Measurements from ENCODE around the gene NARF. TPM values are rescaled to one million over a fixed set of nuclear protein-coding genes. Genes with fewer than 3 reads are reported as not detected.
"Not testable (repeated sequence)": the region's sequence is repeated elsewhere in the genome, so short reads cannot be mapped to it uniquely, and the experiment has no call there.

NARF gene
- total and polyA plus RNA-seq, 7 experiments from 2014 or later = 59.8 to 188 (median 82.0) TPM

DNA sequence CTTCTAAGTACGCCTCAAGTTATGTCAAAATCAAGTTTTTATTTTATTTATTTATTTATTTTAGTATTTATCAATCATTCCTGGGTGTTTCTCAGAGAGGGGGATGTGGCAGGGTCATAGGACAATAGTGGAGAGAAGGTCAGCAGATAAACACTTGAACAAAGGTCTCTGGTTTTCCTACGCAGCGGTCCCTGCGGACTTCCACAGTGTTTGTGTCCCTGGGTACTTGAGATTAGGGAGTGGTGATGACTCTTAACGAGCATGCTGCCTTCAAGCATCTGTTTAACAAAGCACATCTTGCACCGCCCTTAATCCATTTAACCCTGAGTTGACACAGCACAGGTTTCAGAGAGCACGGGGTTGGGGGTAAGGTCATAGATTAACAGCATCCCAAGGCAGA, 5.4 kb upstream of the NARF start:
- Mint-ChIP-seq H3K4me1 (peaks cover 26 to 46% (median 39%) of the 10 kb centered on the region in 7 donors), H3K36me3 (peaks cover 0 to 25% (median 0%) of the 10 kb centered on the region in 5 donors), H3K27ac (peak overlapping the region in 5 of 9 donors; percentile 49 to 99 (median 63))
- CTCF ChIA-PET; H3K4me3 ChIP-seq (ENCODE audit: low read length); H3K27me3 ChIP-seq (ENCODE audit: control insufficient read depth in 2 of 2, insufficient read depth in 2 of 2, low read length in 2 of 2); DNase-seq; H3K27ac ChIP-seq (ENCODE audit: low read depth, low read length); H3K4me3 Mint-ChIP-seq; ATAC-seq; H3K9me3 ChIP-seq (ENCODE audit: control insufficient read depth in 2 of 3, low read length in 3 of 3); H3K36me3 ChIP-seq (ENCODE audit: control insufficient read depth in 2 of 3, insufficient read depth in 3 of 3, low read length in 3 of 3); H3K27me3 Mint-ChIP-seq; H3K9me3 Mint-ChIP-seq: not testable (repeated sequence)
- POLR2A ChIA-PET = interaction anchor here (0.6 kb wide), 1 partner anchor 68 kb away, joined by 3 read pairs; no protein-coding TSS in a partner anchor
- peaks cover 17 to 30% of the 10 kb centered on the region in 2 donors for H3K4me1 ChIP-seq (ENCODE audit: control insufficient read depth in 2 of 2, insufficient read depth in 2 of 2, low read length in 2 of 2)
- intact Hi-C loops (cut with micrococcal nuclease) = loop anchor here in 1 of 2 donors (10.0 kb wide), 1 partner anchor 418 kb away; the partner anchor contains the start of genes DCXR and RAC3

DNA sequence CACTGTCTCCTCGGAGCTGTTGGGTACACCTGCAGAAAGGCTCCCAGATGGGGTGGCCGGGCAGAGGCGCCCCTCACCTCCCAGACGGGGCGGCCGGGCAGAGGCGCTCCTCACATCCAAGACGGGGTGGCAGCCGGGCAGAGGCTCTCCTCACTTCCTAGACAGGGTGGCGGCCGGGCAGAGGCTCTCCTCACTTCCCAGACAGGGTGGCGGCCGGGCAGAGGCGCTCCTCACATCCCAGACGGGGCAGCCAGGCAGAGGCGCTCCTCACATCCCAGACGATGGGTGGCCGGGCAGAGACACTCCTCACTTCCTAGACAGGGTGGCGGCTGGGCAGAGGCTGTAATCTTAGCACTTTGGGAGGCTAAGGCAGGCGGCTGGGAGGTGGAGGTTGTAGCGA, 4.8 kb upstream of the NARF start:
- H3K4me3 ChIP-seq (ENCODE audit: low read length); POLR2A ChIA-PET; H3K36me3 ChIP-seq (ENCODE audit: control insufficient read depth in 2 of 3, insufficient read depth in 3 of 3, low read length in 3 of 3); H3K9me3 ChIP-seq (ENCODE audit: control insufficient read depth in 2 of 3, low read length in 3 of 3); CTCF ChIA-PET; H3K9me3 Mint-ChIP-seq; DNase-seq; ATAC-seq; H3K27me3 Mint-ChIP-seq; H3K4me3 Mint-ChIP-seq; H3K27me3 ChIP-seq (ENCODE audit: control insufficient read depth in 2 of 2, insufficient read depth in 2 of 2, low read length in 2 of 2); H3K27ac ChIP-seq (ENCODE audit: low read depth, low read length): not testable (repeated sequence)
- peaks cover 0 to 25% (median 0%) of the 10 kb centered on the region in 5 donors for H3K36me3 Mint-ChIP-seq
- H3K4me1 ChIP-seq (ENCODE audit: control insufficient read depth in 2 of 2, insufficient read depth in 2 of 2, low read length in 2 of 2) = peaks cover 17 to 27% of the 10 kb centered on the region in 2 donors
- H3K27ac Mint-ChIP-seq = peak overlapping the region in 3 of 9 donors; percentile 13 to 97 (median 38)
- intact Hi-C loops (cut with micrococcal nuclease) = loop anchor here in 1 of 2 donors (10.0 kb wide), 1 partner anchor 419 kb away; the partner anchor contains the start of genes DCXR and RAC3
- peaks cover 26 to 45% (median 39%) of the 10 kb centered on the region in 7 donors for H3K4me1 Mint-ChIP-seq

DNA sequence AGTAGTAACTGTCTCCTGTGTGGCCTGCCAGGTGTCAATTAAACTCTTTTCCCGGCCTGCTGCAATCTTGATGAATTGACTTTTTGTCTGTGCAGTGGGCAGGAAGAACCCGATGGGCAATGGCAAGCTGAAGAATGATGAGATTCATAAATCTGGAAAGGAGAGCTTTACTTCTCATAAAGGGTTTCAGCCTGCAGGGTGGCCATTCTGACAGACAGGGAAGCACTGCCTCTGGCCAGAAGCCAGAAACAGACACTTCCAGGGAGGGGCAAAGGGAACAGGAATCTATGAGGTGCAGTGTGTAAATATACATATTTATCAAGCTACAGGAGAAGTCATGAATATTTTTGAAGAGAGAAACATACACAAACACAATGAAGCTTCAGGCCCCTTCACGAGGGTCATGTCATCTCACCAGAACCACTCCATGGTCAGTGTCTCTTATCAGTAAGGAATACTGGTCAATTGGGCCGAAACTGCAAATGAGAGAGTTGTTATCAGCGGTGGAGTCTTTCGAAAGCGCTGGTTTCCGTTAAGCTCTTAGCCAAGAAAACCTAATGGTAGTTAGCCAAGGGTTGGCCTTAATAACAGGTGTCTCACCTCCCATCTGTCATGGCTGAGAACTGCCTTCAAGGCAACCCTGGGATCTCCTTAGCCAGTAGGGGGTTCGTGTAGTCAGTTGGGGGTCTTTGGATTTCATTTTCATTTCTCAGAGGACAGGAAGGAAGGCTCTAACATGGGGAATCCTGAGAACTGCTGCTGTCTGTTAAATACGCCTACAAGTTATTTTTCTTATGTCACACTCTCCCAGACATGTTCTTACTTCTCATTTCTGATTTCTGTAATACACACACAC, 1.2 kb upstream of the NARF start:
- Mint-ChIP-seq H3K4me3 (peak overlapping the region; percentile 82 to 94 (median 88)), H3K4me1 (peaks cover 23 to 40% (median 27%) of the 10 kb centered on the region in 7 donors), H3K27ac (peak overlapping the region; percentile 96 to 99 (median 98)), H3K27me3 (no peaks in the 10 kb centered on the region), H3K9me3 (peaks cover 0 to 2% (median 0%) of the 10 kb centered on the region in 11 donors), H3K36me3 (peaks cover 0 to 23% (median 6%) of the 10 kb centered on the region in 5 donors)
- Histone ChIP-seq H3K4me3 (ENCODE audit: low read length) (peak overlapping the region; percentile 75), H3K27me3 (ENCODE audit: control insufficient read depth in 2 of 2, insufficient read depth in 2 of 2, low read length in 2 of 2) (no peaks in the 10 kb centered on the region), H3K36me3 (ENCODE audit: control insufficient read depth in 2 of 3, insufficient read depth in 3 of 3, low read length in 3 of 3) (peaks cover 7 to 13% (median 11%) of the 10 kb centered on the region in 3 experiments), H3K9me3 (ENCODE audit: control insufficient read depth in 2 of 3, low read length in 3 of 3) (no peaks in the 10 kb centered on the region), H3K4me1 (ENCODE audit: control insufficient read depth in 2 of 2, insufficient read depth in 2 of 2, low read length in 2 of 2) (peaks cover 20% of the 10 kb centered on the region in 2 donors), H3K27ac (ENCODE audit: low read depth, low read length) (peak overlapping the region; percentile 97)
- intact Hi-C loops (cut with micrococcal nuclease) = loop anchor here (5.0 to 10.0 kb wide), 4 partner anchors 295 to 595 kb away; partner anchors contain the start of genes DCXR (in 1 of the 2), PCYT2 (in 1 of the 2), RAC3 (in 1 of the 2) and TBCD (in 1 of the 2)
- ChIA-PET CTCF (interaction anchor here (0.7 kb wide), 1 partner anchor 420 kb away, joined by 3 read pairs; the partner anchor contains the start of gene DCXR), POLR2A (interaction anchor here (0.5 to 3.7 kb wide), 14 partner anchors 9 to 905 kb away, joined by 3 to 38 read pairs (median 4); partner anchors contain the start of genes FAAP100, FOXK2, HEXD and OGFOD3)
- DNase-seq = peak in 1 of 9 donors; percentile 22
- no peak for ATAC-seq

GRCh38 chr17:82457929-82458178, 687 bp upstream of the NARF start:
- ChIA-PET CTCF (no interaction called here), POLR2A (interaction anchor here (0.5 to 3.7 kb wide), 16 partner anchors 10 to 906 kb away, joined by 3 to 38 read pairs (median 4); partner anchors contain the start of genes FAAP100, FOXK2, HEXD and OGFOD3)
- DNase-seq (no peak), ATAC-seq (no peak)
- Mint-ChIP-seq H3K9me3 (peaks cover 0 to 2% (median 0%) of the 10 kb centered on the region in 11 donors), H3K4me1 (peaks cover 22 to 44% (median 30%) of the 10 kb centered on the region in 7 donors), H3K36me3 (peaks cover 0 to 28% (median 11%) of the 10 kb centered on the region in 5 donors), H3K27ac (peak overlapping the region; percentile 96 to 99 (median 98)), H3K4me3 (peak overlapping the region; percentile 82 to 94 (median 88)), H3K27me3 (no peaks in the 10 kb centered on the region)
- intact Hi-C loops (cut with micrococcal nuclease) = loop anchor here (1.0 to 10.0 kb wide), 15 partner anchors 8 to 598 kb away; partner anchors contain the start of genes CYBC1 (in 2 of the 2), FOXK2 (in 2 of the 2), HEXD (in 2 of the 2) and OGFOD3 (in 2 of the 2)
- Histone ChIP-seq H3K4me1 (ENCODE audit: control insufficient read depth in 2 of 2, insufficient read depth in 2 of 2, low read length in 2 of 2) (peaks cover 20% of the 10 kb centered on the region in 2 donors), H3K27ac (ENCODE audit: low read depth, low read length) (peak overlapping the region; percentile 97), H3K4me3 (ENCODE audit: low read length) (peak overlapping the region; percentile 75), H3K27me3 (ENCODE audit: control insufficient read depth in 2 of 2, insufficient read depth in 2 of 2, low read length in 2 of 2) (no peaks in the 10 kb centered on the region), H3K9me3 (ENCODE audit: control insufficient read depth in 2 of 3, low read length in 3 of 3) (no peaks in the 10 kb centered on the region), H3K36me3 (ENCODE audit: control insufficient read depth in 2 of 3, insufficient read depth in 3 of 3, low read length in 3 of 3) (peaks cover 7 to 16% (median 15%) of the 10 kb centered on the region in 3 experiments)

DNA sequence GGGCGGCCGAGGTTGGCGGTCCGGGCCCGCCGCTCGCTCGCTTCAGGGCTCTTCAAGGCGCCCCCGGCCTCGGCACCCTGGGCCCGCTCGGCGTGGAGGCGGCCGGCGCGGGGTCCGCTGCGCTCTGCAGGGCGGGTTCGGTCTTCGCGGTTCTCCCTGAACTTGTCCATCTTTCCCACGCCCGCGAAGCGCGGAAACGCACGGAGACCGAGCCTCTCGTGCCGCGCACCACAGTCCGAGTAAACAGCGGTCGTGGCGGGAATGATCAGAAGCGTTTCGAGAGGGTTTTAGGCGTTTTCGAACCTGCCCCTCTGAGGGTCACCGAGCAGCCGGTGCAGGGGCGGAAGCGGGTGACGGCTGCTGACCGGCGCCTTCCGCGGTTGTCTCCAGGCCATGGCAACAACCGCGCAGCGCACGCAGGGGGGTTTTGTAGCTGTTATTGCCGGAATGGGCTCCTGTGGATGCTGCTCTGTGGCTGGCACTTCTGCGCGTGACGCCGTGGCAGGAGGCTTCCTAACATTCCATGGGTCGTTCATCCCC, 414 bp downstream of the NARF start:
- no peaks in the 10 kb centered on the region for H3K27me3 ChIP-seq (ENCODE audit: control insufficient read depth in 2 of 2, insufficient read depth in 2 of 2, low read length in 2 of 2)
- CTCF ChIA-PET = no interaction called here
- peak in 1 of 9 donors; percentile 20 for DNase-seq
- peak overlapping the region; percentile 97 for H3K27ac ChIP-seq (ENCODE audit: low read depth, low read length)
- Mint-ChIP-seq H3K4me3 (peak overlapping the region; percentile 85 to 94 (median 88)), H3K27ac (peak overlapping the region in 8 of 9 donors; percentile 32 to 99 (median 87)), H3K9me3 (peaks cover 0 to 2% (median 0%) of the 10 kb centered on the region in 11 donors), H3K36me3 (peaks cover 0 to 36% (median 11%) of the 10 kb centered on the region in 5 donors), H3K27me3 (no peaks in the 10 kb centered on the region), H3K4me1 (peaks cover 23 to 55% (median 30%) of the 10 kb centered on the region in 7 donors)
- intact Hi-C loops (cut with micrococcal nuclease) = loop anchor here (1.0 to 10.0 kb wide), 15 partner anchors 9 to 599 kb away; partner anchors contain the start of genes CYBC1 (in 2 of the 2), FOXK2 (in 2 of the 2), HEXD (in 2 of the 2) and OGFOD3 (in 2 of the 2)
- peaks cover 20% of the 10 kb centered on the region in 2 donors for H3K4me1 ChIP-seq (ENCODE audit: control insufficient read depth in 2 of 2, insufficient read depth in 2 of 2, low read length in 2 of 2)
- no peaks in the 10 kb centered on the region for H3K9me3 ChIP-seq (ENCODE audit: control insufficient read depth in 2 of 3, low read length in 3 of 3)
- ATAC-seq = no peak
- POLR2A ChIA-PET = interaction anchor here (1.0 to 3.7 kb wide), 5 partner anchors 11 to 907 kb away, joined by 3 to 38 read pairs (median 5); partner anchors contain the start of genes FAAP100, HEXD and OGFOD3
- H3K4me3 ChIP-seq (ENCODE audit: low read length) = peak overlapping the region; percentile 75
- peaks cover 7 to 27% (median 15%) of the 10 kb centered on the region in 3 experiments for H3K36me3 ChIP-seq (ENCODE audit: control insufficient read depth in 2 of 3, insufficient read depth in 3 of 3, low read length in 3 of 3)

GRCh38 chr17:82459936-82460335, 1.4 kb downstream of the NARF start:
- Mint-ChIP-seq H3K27ac (peak overlapping the region in 1 of 9 donors; percentile 96), H3K4me3 (peak overlapping the region in 7 of 10 donors; percentile 8 to 94 (median 38))
- intact Hi-C loops (cut with micrococcal nuclease) = loop anchor here (2.0 to 10.0 kb wide), 5 partner anchors 91 to 592 kb away; partner anchors contain the start of genes DCXR (in 1 of the 2), PCYT2 (in 1 of the 2), RAC3 (in 1 of the 2) and TBCD (in 1 of the 2)

More at GRCh38 chr17:82459936-82460335, 1.4 kb downstream of the NARF start:
- H3K4me3 ChIP-seq (ENCODE audit: low read length); H3K27me3 ChIP-seq (ENCODE audit: control insufficient read depth in 2 of 2, insufficient read depth in 2 of 2, low read length in 2 of 2); CTCF ChIA-PET; DNase-seq; H3K9me3 Mint-ChIP-seq; H3K27me3 Mint-ChIP-seq; H3K27ac ChIP-seq (ENCODE audit: low read depth, low read length); ATAC-seq; H3K9me3 ChIP-seq (ENCODE audit: control insufficient read depth in 2 of 3, low read length in 3 of 3): not testable (repeated sequence)
- POLR2A ChIA-PET = interaction anchor here (0.6 to 3.7 kb wide), 4 partner anchors 9 to 37 kb away, joined by 3 to 38 read pairs (median 5); partner anchors contain the start of gene CYBC1
- Histone ChIP-seq H3K36me3 (ENCODE audit: control insufficient read depth in 2 of 3, insufficient read depth in 3 of 3, low read length in 3 of 3) (peaks cover 11 to 37% (median 15%) of the 10 kb centered on the region in 3 experiments), H3K4me1 (ENCODE audit: control insufficient read depth in 2 of 2, insufficient read depth in 2 of 2, low read length in 2 of 2) (peaks cover 20% of the 10 kb centered on the region in 2 donors)
- H3K4me1 Mint-ChIP-seq = peaks cover 27 to 63% (median 33%) of the 10 kb centered on the region in 7 donors
- H3K36me3 Mint-ChIP-seq = peaks cover 3 to 43% (median 14%) of the 10 kb centered on the region in 5 donors
